Measurements from ENCODE around the gene MRGPRF.

MRGPRF gene

GRCh38 chr11:69004411-69005182 is 8.4 kb downstream of the MRGPRF start:
- POLR2A ChIA-PET (ENCODE audit: low non-redundant PET) = no interaction called here
- CTCF ChIA-PET = no interaction called here
- no peak overlapping the region for H3K27ac ChIP-seq
- no peak for TF ChIP-seq CTCF (conservative IDR thresholded peaks at IDR 0.05; ENCODE audit: low read depth)
- no peak for DNase-seq (ENCODE audit: low spot score)

GRCh38 chr11:69003866-69004367 is 9.1 kb downstream of the MRGPRF start:
- H3K27ac ChIP-seq = no peak overlapping the region
- POLR2A ChIA-PET (ENCODE audit: low non-redundant PET) = no interaction called here
- no peak for TF ChIP-seq CTCF (conservative IDR thresholded peaks at IDR 0.05; ENCODE audit: low read depth)
- no peak for DNase-seq (ENCODE audit: low spot score)
- CTCF ChIA-PET = interaction anchor here (0.5 kb wide), 1 partner anchor 652 kb away, joined by 3 read pairs; no protein-coding TSS in a partner anchor

DNA sequence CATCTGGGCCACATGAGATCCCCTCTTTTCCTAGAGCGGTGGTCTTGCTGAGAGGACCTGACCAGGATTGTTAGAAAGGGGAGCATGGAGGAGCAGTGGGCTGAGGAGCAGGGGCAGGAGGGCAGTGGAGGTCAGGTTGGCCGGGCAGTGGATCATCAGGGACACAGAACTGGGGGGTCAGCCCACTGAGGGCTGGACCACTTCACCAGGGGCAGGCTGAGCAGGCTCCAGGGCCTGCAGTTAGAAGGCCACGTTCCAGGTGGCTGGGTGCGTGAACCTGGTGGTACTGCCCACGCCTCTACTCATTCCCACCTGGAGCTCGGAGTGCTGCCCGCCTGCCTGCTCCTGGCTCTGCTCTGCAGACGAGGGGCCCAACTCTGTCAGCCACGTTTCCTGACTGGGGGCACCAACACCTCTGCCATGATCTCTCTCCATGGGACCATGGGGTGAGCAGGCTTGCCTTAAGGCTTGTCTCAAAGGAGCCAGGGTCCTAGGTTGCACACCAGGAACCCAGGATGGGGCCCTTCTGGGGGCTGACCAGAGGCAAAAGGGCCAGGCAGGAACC is 9.7 kb downstream of the MRGPRF start:
- ChIA-PET CTCF (interaction anchor here (0.5 kb wide), 1 partner anchor 651 kb away, joined by 3 read pairs; no protein-coding TSS in a partner anchor), POLR2A (ENCODE audit: low non-redundant PET) (no interaction called here)
- no peak for DNase-seq (ENCODE audit: low spot score)
- no peak overlapping the region for H3K27ac ChIP-seq
- no peak for TF ChIP-seq CTCF (conservative IDR thresholded peaks at IDR 0.05; ENCODE audit: low read depth)

DNA sequence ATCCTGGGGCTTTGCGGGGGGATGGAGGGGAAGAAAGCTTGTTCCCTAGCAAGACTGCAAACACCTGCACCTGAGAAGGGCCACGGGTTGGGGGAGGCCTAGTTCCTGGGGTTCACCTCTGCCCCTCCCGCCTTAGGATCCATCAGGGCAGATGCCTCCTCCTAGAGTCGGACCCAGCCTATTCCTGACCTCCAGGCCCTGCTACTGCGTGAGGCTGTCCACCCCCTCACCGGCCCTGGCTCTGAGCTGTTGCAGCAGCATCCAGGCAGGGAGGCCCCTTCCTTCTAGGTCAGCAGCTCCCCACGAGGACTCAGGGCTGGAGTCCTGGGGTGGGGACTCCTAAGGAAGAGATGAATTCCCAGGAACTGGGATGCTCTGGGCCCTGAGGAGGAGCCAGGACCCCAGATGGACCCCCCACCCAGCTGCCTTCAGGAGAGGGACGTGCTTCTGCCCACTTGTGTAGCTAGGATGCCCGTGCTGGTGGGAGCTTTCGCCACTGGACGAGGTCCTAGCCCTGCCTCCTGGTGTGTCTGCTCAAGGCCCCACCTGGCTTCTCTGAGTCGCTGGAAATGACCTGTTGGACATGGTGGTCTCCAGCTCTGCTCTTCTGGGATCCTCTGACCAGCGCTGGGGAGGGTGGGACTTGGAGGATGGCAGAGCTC is 10.3 kb downstream of the MRGPRF start:
- DNase-seq (ENCODE audit: low spot score) = no peak
- peak overlapping the region; percentile 82 for H3K27ac ChIP-seq
- POLR2A ChIA-PET (ENCODE audit: low non-redundant PET) = no interaction called here
- CTCF ChIA-PET = interaction anchor here (0.6 to 1.0 kb wide), 3 partner anchors 12 to 1794 kb away, joined by 3 to 6 read pairs (median 3); partner anchors contain the start of genes IGHMBP2 and MRPL21
- no peak for TF ChIP-seq CTCF (conservative IDR thresholded peaks at IDR 0.05; ENCODE audit: low read depth)

DNA sequence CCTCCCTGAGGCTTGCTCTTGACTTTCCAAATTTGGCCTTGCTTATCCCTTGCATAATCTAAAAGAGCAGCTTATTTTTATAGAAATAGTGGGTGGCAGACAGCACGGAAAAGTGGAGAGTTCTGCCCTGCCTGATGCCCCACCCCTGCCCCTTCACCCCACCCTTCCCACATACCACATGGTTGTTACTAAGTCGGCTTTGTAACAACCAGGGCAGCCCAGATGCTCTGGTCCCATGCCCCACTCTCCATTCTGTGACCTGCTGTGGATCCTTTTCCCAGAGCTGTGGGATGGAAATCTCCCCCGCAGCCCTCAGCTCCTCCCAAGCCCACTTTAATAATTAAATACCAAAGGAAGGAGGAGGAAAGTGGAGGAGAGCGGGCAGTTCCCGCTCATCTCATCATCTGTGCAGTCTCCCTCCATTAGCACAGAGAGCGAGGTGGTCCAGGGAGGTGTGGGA is 10.9 kb downstream of the MRGPRF start:
- H3K27ac ChIP-seq = peak overlapping the region; percentile 82
- no peak for DNase-seq (ENCODE audit: low spot score)
- no peak for TF ChIP-seq CTCF (conservative IDR thresholded peaks at IDR 0.05; ENCODE audit: low read depth)
- ChIA-PET CTCF (interaction anchor here (0.6 to 1.0 kb wide), 3 partner anchors 11 to 654 kb away, joined by 3 to 6 read pairs (median 3); partner anchors contain the start of genes IGHMBP2 and MRPL21), POLR2A (ENCODE audit: low non-redundant PET) (no interaction called here)
